ENCODE results near the gene RAP1A.

DNA sequence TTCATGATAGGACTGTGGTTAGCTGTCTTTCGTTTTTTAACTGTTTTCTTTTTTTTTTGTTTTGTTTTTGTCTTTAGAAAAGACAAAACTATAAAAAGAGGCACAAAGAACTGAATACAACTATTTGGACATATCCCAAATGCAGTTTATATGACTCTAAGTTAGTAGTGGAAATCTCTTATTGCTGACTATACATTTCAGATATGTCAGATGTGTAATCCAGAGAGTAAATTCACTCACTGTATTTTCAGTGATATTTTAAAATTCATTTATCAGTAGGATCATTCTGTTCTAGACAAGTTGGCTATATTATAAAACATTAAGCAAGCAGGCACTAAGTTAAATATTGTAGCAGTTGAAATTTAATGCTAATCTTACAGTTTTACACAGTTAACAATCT lies 5.7 kb downstream of the RAP1A start:
- TF ChIP-seq GATA3 (IDR thresholded peaks at IDR 0.05; ENCODE audit: low read depth, low read length), result no peak
- TF ChIP-seq GATA2 (IDR thresholded peaks at IDR 0.05; ENCODE audit: low read depth, low read length), result no peak
